ENCODE measurements around the gene VPS41.

VPS41 gene

DNA sequence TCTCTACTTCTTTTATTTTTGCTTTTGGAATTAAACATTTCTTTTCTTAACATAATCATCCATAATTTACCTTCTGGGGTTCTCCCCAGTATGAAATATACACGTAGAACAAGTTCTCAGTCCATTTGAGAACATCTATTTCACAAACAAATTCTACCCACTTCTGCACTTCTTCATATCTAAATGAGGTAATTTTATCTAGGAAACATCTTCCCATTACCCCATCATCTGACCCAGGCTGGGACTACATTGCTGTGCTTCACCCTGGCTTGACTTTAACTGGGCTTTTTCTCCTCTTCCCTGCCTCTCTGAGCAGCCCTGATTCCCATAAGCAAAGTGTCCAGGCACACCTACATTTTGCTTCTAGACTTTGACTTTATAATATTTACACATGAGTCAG lies 234.5 kb downstream of the VPS41 start:
- Histone ChIP-seq H2AK5ac (ENCODE audit: low read depth, low read length) (no peak overlapping the region), H3K36me3 (replicated peaks in 1 of 2; ENCODE audit: control insufficient read depth in 2 of 2, insufficient read depth in 2 of 2, low read length in 2 of 2) (no peaks in the 10 kb centered on the region), H3K9me3 (replicated peaks in 1 of 2; ENCODE audit: control insufficient read depth in 2 of 2, insufficient read depth in 1 of 2, low read depth in 1 of 2, low read length in 2 of 2) (no peaks in the 10 kb centered on the region), H2BK15ac (ENCODE audit: low read length) (no peak overlapping the region), H2BK5ac (ENCODE audit: low read length) (no peak overlapping the region), H3K27me3 (ENCODE audit: control insufficient read depth in 3 of 3, insufficient read depth in 3 of 3, low read depth in 1 of 3, low read length in 3 of 3) (peaks cover 0 to under 1% (median 0%) of the 10 kb centered on the region in 3 experiments), H3K18ac (ENCODE audit: low read length) (no peak overlapping the region), H2BK12ac (ENCODE audit: low read length) (no peak overlapping the region), H3K14ac (ENCODE audit: low read length) (no peak overlapping the region), H4K91ac (ENCODE audit: low read depth, low read length, poor library complexity) (no peak overlapping the region), H2BK120ac (ENCODE audit: low read depth, low read length) (no peak overlapping the region), H3K4me1 (ENCODE audit: control insufficient read depth in 2 of 2, insufficient read depth in 1 of 2, low read depth in 1 of 2, low read length in 2 of 2) (peaks cover 0 to 3% of the 10 kb centered on the region in 2 donors), H3K23ac (ENCODE audit: low read depth, low read length, poor library complexity) (no peak overlapping the region), H3K4me3 (ENCODE audit: low read length in 2 of 2) (no peak overlapping the region), H4K8ac (ENCODE audit: low read depth, low read length) (no peak overlapping the region), H3K4ac (ENCODE audit: low read length) (no peak overlapping the region), H3K79me1 (ENCODE audit: low read depth, low read length) (no peaks in the 10 kb centered on the region), H3K9ac (ENCODE audit: low read depth, low read length, poor library complexity) (no peak overlapping the region), H2AFZ (ENCODE audit: low read length) (no peak overlapping the region), H3K27ac (replicated peaks; ENCODE audit: low read length) (no peak overlapping the region), H3K4me2 (ENCODE audit: insufficient read depth, low read length, poor library complexity, severe bottlenecking) (no peak overlapping the region)
- DNase-seq (ENCODE audit: low spot score) = no peak
- no CpG with 5 or more reads among the region's 1 CpG for WGBS, 2 donors (ENCODE audit: extremely low coverage in 2 of 2, insufficient read length in 2 of 2, insufficient replicate concordance in 1 of 2)

GRCh38 chr7:38673795-38674194 lies 235.2 kb downstream of the VPS41 start:
- no peak overlapping the region for H3K4me3 ChIP-seq (ENCODE audit: low read length in 2 of 2)
- H3K4ac ChIP-seq (ENCODE audit: low read length) = no peak overlapping the region
- H2BK5ac ChIP-seq (ENCODE audit: low read length) = no peak overlapping the region
- no peaks in the 10 kb centered on the region for H3K36me3 ChIP-seq (replicated peaks in 1 of 2; ENCODE audit: control insufficient read depth in 2 of 2, insufficient read depth in 2 of 2, low read length in 2 of 2)
- H2BK15ac ChIP-seq (ENCODE audit: low read length) = no peak overlapping the region
- H3K4me1 ChIP-seq (ENCODE audit: control insufficient read depth in 2 of 2, insufficient read depth in 1 of 2, low read depth in 1 of 2, low read length in 2 of 2) = peaks cover 0 to 3% of the 10 kb centered on the region in 2 donors
- DNase-seq (ENCODE audit: low spot score) = no peak
- H3K14ac ChIP-seq (ENCODE audit: low read length) = no peak overlapping the region
- H2BK120ac ChIP-seq (ENCODE audit: low read depth, low read length) = no peak overlapping the region
- no peak overlapping the region for H3K23ac ChIP-seq (ENCODE audit: low read depth, low read length, poor library complexity)
- H3K27me3 ChIP-seq (ENCODE audit: control insufficient read depth in 3 of 3, insufficient read depth in 3 of 3, low read depth in 1 of 3, low read length in 3 of 3) = no peaks in the 10 kb centered on the region
- H4K8ac ChIP-seq (ENCODE audit: low read depth, low read length) = no peak overlapping the region
- no CpG with 5 or more reads among the region's 3 CpGs for WGBS, 2 donors (ENCODE audit: extremely low coverage in 2 of 2, insufficient read length in 2 of 2, insufficient replicate concordance in 1 of 2)
- H2AK5ac ChIP-seq (ENCODE audit: low read depth, low read length) = no peak overlapping the region
- no peak overlapping the region for H3K9ac ChIP-seq (ENCODE audit: low read depth, low read length, poor library complexity)
- no peak overlapping the region for H2BK12ac ChIP-seq (ENCODE audit: low read length)
- H3K79me1 ChIP-seq (ENCODE audit: low read depth, low read length) = no peaks in the 10 kb centered on the region
- H3K27ac ChIP-seq (replicated peaks; ENCODE audit: low read length) = no peak overlapping the region
- H3K9me3 ChIP-seq (replicated peaks in 1 of 2; ENCODE audit: control insufficient read depth in 2 of 2, insufficient read depth in 1 of 2, low read depth in 1 of 2, low read length in 2 of 2) = no peaks in the 10 kb centered on the region
- H3K4me2 ChIP-seq (ENCODE audit: insufficient read depth, low read length, poor library complexity, severe bottlenecking) = no peak overlapping the region
- no peak overlapping the region for H3K18ac ChIP-seq (ENCODE audit: low read length)
- H4K91ac ChIP-seq (ENCODE audit: low read depth, low read length, poor library complexity) = no peak overlapping the region
- H2AFZ ChIP-seq (ENCODE audit: low read length) = no peak overlapping the region

Measured in neuronal stem cell (in vitro differentiated cells).